NCI-H1694 treated with DMSO at 0.1 percent for 48 hours (cell line): ENCODE measurements around the gene CDH23.
A peak's percentile ranks its signal among the peaks of the same experiment; 100 is the strongest.

Source experiments
- DNase-seq: peaks from one replicate; lab custom pipeline; 2025; lab: John Stamatoyannopoulos, UW

CDH23 gene

GRCh38 chr10:71623098-71623985 is 226.6 kb downstream of the CDH23 start:
- no peak for DNase-seq

GRCh38 chr10:71623986-71624291 is 227.2 kb downstream of the CDH23 start:
- no peak for DNase-seq

DNA sequence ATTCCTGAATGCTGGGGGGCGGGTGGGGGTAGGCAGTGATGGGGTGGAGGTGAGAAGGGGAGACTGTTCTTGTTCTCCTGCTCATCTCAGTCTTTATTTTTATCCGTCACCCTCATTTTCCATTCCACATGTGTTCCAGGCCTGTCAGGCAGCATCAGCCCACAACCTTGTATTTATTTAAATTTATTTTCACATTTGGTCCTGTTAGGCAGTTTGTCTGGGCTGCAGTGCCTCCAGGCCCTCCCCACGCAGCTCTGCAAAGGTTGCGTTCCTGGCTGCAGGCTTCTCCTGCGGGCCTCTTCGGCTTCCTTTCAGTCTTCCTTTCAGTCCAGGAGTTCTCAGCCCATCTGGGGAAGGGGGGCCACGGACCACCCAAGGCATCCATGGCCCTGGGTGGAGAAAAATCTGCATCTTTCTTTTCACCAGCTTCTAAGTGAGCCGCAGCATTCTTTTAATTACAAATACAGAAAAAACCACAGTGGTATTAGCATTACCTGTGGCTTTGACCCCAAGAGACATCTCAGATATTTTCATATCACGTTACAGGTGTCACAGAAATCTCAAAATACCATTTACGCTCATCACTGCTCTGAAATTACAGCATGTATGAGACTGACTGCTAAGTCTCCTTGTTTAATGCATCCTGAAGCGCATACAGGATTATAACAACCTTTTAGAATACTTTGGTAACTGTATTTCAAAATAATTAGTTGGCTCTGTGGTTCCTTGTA is 228.9 kb downstream of the CDH23 start:
- DNase-seq, result no peak

GRCh38 chr10:71627230-71627939 is 230.7 kb downstream of the CDH23 start:
- no peak for DNase-seq

DNA sequence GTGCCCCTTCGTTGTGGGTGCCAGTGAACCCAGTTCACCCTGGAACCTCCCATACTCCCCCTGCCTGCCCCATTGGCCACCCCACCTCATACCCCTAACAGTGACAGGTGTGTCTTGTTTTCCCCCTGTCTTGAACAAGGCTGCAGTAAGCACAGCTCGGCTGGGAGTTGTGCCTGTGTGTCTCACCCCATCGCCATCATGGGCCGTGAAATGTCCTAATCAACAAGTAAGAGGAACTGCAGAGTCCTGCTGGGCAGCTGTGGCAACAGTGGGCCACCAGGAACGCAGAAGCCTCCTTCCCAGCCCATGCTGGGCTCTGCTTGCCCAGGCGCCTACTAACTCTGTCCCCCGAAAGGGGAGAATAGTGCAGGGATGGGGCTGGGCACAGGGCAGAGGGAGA is 231.2 kb downstream of the CDH23 start:
- DNase-seq, result no peak

DNA sequence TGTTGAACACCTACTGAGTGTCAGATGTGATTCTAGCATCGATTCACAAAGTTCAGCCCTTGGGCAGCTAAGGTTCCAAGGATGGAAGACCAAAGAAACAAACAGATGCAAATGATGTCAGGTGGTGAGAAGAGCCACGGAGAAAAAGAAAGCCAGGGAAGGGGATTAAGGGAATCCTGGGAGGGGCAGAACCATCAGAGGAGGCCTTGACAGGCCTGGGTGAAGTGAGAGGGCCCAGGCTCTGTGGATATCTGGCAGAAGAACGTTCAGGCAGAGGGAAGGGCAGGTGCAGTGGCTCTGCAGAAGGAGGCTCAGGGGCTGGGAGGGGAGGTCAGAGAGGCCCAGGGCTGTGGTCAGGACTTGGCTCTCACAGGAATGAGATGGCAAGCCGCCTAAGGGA is 232.4 kb downstream of the CDH23 start:
- DNase-seq, result no peak

- no peak for DNase-seq
These were observed 233.4 kb downstream of the CDH23 start for GRCh38 chr10:71630168-71630567.

DNA sequence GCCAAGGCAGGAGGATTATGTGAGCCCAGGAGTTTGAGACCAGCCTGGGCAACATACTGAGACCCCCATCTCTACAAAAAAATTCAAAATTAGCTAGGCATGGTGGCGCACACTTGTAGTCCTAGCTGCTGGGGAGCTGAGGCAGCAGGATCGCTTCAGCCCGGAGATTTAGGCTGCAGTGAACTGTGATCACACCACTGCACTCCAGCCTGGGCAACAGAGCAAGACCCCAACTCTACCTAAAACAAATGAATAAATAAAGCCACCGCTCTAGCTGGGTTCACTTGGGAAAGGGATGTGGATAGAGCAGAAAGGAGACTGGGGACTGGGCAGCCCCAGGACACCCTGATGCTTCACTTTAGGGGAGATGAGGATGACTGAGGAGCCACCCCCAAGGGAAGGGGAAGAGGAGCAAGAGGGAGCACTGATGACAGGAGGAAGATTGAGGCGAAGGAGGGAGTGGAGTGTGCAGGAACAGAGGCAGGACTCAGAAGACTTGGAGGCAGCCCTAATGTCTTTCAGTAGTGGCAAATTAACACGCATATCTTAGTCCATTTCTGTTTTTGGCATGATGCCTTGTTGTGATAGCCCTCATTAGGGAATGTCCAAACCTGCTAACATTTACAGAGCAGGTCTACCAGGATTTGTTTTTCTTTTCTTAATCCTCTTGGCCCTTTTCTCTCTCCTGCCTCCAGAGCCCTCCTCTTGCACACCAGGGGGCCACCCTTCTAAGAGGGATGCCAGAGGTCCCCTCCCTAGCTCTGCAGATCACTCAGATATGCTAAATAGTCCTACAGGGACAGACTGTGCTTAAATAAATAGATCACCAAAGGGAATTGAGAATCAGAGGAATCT is 234.5 kb downstream of the CDH23 start:
- DNase-seq, result no peak

DNA sequence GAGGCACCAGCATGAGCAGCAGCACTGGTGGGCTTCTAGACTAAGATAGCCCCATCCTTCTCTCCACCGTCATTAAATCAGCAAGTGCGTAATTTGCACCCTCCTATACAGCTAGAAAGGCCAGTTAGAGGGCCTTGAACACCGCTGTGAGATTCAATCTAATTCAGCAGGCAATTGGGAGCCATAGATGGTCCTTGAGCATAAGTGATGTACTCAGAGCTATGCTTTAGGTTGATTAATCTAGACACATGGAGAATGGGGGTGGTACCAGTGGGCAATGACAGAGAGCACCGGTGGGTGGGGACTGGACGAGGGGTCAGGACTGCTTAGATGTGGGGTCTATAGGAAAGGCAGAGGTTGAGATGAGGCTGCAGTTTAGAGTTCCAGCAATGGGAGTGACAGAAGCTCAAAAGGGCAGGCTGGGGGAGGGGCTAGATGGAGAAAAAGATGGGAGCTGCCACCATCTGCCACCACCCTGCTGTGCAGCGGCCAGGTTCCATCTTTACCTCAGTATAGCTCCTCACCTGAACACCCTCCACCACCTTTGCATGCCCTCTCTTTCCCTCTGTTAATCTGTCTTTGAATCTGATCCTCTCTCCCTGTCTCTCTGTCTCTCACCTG is 235.6 kb downstream of the CDH23 start:
- no peak for DNase-seq

- no peak for DNase-seq
These were observed 236.3 kb downstream of the CDH23 start for GRCh38 chr10:71632896-71633600.

DNA sequence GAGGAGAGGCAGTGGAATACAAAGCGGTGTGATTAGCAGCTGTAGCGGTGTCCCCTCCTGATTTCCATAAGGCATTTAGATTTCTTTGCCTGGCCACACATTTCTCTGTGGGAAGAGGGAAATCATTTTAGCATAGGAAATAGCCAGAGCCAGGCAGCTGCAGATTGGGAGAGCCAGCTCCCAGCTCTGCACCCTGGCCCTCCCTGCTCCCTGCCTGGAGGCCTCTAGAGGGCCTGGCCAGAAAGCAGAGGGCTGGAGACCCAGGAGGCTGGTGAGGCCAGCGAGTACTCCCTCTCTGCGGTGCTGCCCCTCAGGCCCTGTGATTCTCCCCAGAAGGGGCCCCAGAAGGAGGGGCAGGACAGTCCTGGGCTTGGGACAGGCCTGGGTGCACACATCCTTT is 237.2 kb downstream of the CDH23 start:
- no peak for DNase-seq

DNA sequence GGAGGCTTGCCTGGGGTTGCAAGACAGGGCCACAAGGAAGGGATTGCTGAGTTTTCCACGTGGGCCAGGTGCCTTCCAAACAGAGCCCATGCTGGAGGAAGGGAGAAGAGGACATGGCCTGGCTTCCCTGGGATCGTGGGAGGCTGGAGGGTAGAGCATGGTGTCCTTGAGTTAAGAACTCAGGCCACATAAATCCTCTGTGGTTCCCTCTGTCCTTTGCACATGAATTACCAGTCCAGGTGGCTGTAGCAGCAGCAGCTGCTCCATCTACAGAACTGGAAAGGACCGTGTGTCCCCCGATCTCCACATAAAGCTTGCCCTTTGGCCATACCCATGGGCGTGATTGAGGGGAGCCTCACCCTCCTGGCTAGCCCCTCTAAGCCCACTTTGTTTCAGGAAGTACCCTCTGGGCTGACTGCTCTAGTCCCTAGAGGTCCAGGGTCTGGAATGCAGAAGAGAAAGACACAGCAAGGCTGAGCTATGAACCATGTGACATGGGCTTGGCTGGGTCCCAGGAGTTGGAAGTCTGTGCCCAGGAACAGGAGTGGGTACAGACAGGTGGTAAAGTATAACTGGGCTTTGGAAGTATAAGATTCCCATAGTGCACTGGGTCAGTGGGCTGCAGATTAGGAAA is 237.9 kb downstream of the CDH23 start:
- DNase-seq, result peak; percentile 2

GRCh38 chr10:71635251-71635866 is 238.6 kb downstream of the CDH23 start:
- DNase-seq, result no peak

DNA sequence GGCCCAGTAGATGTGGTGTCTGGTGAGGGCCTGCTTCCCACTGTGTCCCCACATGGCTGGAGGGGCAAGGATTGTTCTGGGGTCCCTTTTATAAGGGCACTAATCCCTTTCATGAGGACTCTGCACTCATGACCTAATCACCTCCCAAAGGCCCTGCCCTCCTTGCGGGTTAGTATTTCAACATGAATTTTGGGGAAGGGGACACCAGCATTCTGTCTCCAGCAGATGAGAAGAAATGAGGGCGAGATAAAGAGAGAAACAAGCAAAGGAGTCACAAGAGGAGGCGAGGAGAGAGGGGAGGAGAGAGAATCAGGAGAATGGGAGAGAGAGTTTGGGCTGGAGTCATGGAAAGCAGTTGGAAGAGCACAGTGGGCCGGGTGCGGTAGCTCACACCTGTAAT is 239.1 kb downstream of the CDH23 start:
- no peak for DNase-seq

- no peak for DNase-seq
These were observed 239.9 kb downstream of the CDH23 start for GRCh38 chr10:71636588-71636987.

DNA sequence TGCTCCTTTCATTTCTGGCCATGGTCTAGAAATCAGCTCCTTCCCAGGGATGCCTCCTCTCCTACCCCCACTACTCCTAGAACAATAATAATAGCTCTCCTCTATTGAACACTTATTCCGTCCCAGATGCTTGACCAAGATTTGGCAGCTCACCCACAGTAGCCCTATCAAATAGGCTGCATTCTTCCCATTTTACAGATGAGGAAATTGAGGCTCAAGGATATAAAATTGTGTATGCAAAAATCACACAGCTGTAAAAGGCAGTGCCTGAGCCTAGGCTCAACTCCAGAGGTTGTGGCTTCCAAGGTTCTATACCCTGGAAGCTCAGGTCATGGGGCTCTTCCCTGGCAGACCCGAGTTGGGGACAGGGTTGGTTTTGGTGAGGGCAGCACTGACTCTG is 240.6 kb downstream of the CDH23 start:
- DNase-seq, result no peak

DNA sequence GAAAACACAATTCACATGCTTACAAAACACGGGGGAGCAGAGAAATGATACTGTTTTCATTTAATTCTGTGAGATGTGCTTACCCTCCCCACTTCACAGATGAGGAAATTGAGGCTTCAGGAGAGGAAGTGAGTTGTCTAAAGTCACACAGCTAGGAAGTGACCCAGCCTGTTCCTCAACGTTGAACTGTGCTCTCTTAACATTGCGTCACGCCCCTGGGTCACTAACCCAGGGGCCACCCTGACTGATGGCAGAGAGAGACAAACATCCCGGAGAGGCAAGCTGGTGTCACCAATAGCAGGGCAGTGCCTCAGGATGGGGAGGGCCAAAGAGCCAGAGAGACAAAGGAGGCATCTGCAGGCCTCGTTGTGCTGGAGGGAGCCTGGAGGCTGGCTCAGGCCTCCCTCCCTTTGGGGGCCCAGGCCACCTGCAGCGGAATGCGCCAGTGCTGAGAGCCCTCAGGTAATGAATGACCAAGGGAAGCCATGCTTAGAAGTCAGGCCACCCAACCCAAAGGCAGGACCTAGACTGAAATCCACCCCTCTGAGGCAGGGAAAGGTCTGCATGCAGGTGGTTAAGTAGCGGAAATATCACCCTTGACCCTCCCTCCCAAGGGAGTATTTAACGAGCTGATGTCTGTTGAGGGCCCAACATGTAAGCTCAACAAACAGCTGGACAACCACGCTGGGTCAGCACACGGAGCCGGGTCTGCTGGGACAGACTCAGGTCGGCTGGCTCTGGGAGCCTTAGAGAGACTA is 241.5 kb downstream of the CDH23 start:
- no peak for DNase-seq

- DNase-seq, result no peak
These were observed 242.4 kb downstream of the CDH23 start for GRCh38 chr10:71638822-71639719.
